Left renal cortex interstitium (tissue), 4 donors: ENCODE measurements around the gene PSMC3IP. TPM values are rescaled to one million over a fixed set of nuclear protein-coding genes. Genes with fewer than 3 reads are reported as not detected.
A peak's percentile ranks its signal among the peaks of the same experiment; 100 is the strongest.
"Not testable (repeated sequence)": the region's sequence is repeated elsewhere in the genome, so short reads cannot be mapped to it uniquely, and the experiment has no call there.

Source experiments
- DNase-seq, 4 donors: peaks; one replicate each; pipeline ENCODE4 v3.0.0-alpha.2; 2013; ENCODE audit warnings: low read depth in 4 of 4, low spot score in 2 of 4, missing footprints in 1 of 4
- polyA plus RNA-seq, 4 donors: library from polyadenylated mRNA; unstranded; fragments of 120-200 nt; gene quantifications; one replicate each; pipeline ENCODE4 v1.2.1, GENCODE V29; 2013; ENCODE audit not compliant: insufficient read length in 4 of 4

Gene PSMC3IP
- polyA plus RNA-seq, 4 donors = 16.2 to 23.4 (median 18.3) TPM

GRCh38 chr17:42562388-42563142 lies 15.0 kb downstream of the PSMC3IP start:
- no peak for DNase-seq

- peak; percentile 90 to 97 (median 93) for DNase-seq
Measured at GRCh38 chr17:42561897-42562387, 15.6 kb downstream of the PSMC3IP start, which contains the start of gene COASY. COASY (plus strand) TSS chr17:42562148; CDS start chr17:42562623, 475 bp downstream.

- no peak for DNase-seq
Measured at GRCh38 chr17:42560246-42560645, 17.3 kb downstream of the PSMC3IP start.

GRCh38 chr17:42559075-42559474 lies 18.5 kb downstream of the PSMC3IP start:
- DNase-seq = no peak

GRCh38 chr17:42555961-42556617 lies 21.4 kb downstream of the PSMC3IP start:
- not testable (repeated sequence) for DNase-seq

- DNase-seq = no peak
Measured at GRCh38 chr17:42555122-42555622, 22.4 kb downstream of the PSMC3IP start.

GRCh38 chr17:42554250-42555121 lies 23.0 kb downstream of the PSMC3IP start:
- peak in 1 of 4 donors; percentile 85 for DNase-seq

- no peak for DNase-seq
Measured at GRCh38 chr17:42553866-42554249, 23.7 kb downstream of the PSMC3IP start.

GRCh38 chr17:42553161-42553818 lies 24.2 kb downstream of the PSMC3IP start:
- DNase-seq = no peak

GRCh38 chr17:42552736-42553135 lies 24.8 kb downstream of the PSMC3IP start, which contains the start of gene HSD17B1:
HSD17B1 (plus strand) TSS chr17:42552923; CDS start chr17:42552934, 11 bp downstream.
- not testable (repeated sequence) for DNase-seq

- no peak for DNase-seq
Measured at GRCh38 chr17:42548993-42549755, 28.4 kb downstream of the PSMC3IP start.

GRCh38 chr17:42548070-42548837 lies 29.3 kb downstream of the PSMC3IP start:
- DNase-seq = no peak

- no peak for DNase-seq
Measured at GRCh38 chr17:42547698-42548069, 29.8 kb downstream of the PSMC3IP start.

- DNase-seq = no peak
Measured at GRCh38 chr17:42547001-42547461, 30.5 kb downstream of the PSMC3IP start.

- not testable (repeated sequence) for DNase-seq
Measured at GRCh38 chr17:42545755-42546505, 31.6 kb downstream of the PSMC3IP start.

GRCh38 chr17:42544874-42545283 lies 32.6 kb downstream of the PSMC3IP start:
- no peak for DNase-seq

GRCh38 chr17:42543190-42544079 lies 34.1 kb downstream of the PSMC3IP start:
- DNase-seq = no peak
